OCI-LY3 (cell line): ENCODE results near the gene ARHGAP29.
A peak's percentile ranks its signal among the peaks of the same experiment; 100 is the strongest.

Experiments used
- H2AFZ ChIP-seq: fragments of 200-600, 300-600 bp; shearing (Covaris generic); 2 replicates; pipeline ENCODE4 v1.6.0; 2014; ENCODE audit warnings: antibody characterized with exemption, low read depth, low read length
- H3K27ac ChIP-seq: fragments of 200-600, 300-600 bp; sonication (generic); 2 replicates; pipeline ENCODE4 v1.5.1; 2014; ENCODE audit warnings: mild to moderate bottlenecking, low read length, moderate library complexity, mixed read lengths
- H3K27me3 ChIP-seq: fragments of 200-600, 300-600 bp; sonication (generic); 2 replicates; pipeline ENCODE4 v1.6.1; 2014; ENCODE audit warnings: low read depth, low read length, mixed read lengths
- H3K36me3 ChIP-seq: fragments of 200-600, 300-600 bp; sonication (generic); replicated peaks from 2 replicates; pipeline ENCODE3; 2014; ENCODE audit warnings: low read depth, low read length, mixed read lengths
- H3K4me1 ChIP-seq: fragments of 300-600, 200-600 bp; sonication (generic); 2 replicates; pipeline ENCODE4 v1.6.1; 2014; ENCODE audit warnings: low read length, mixed read lengths
- H3K4me2 ChIP-seq: fragments of 200-600, 300-600 bp; sonication (generic); 2 replicates; pipeline ENCODE4 v1.6.1; 2014; ENCODE audit warnings: low read length, mixed read lengths
- H3K4me3 ChIP-seq: fragments of 300-600, 200-600 bp; sonication (generic); 2 replicates; pipeline ENCODE4 v1.5.1; 2014; ENCODE audit warnings: antibody characterized with exemption, mild to moderate bottlenecking, low read length, moderate library complexity
- H3K79me2 ChIP-seq: fragments of 300-600, 200-600 bp; shearing (Covaris generic); 2 replicates; pipeline ENCODE4 v1.6.1; 2014; ENCODE audit warnings: mild to moderate bottlenecking, low read length, mixed read lengths
- H3K9ac ChIP-seq: fragments of 300-600, 200-600 bp; shearing (Covaris generic); 2 replicates; pipeline ENCODE4 v1.6.0; 2014; ENCODE audit warnings: mild to moderate bottlenecking, low read length, moderate library complexity
- H3K9me3 ChIP-seq: fragments of 200-600, 300-600 bp; shearing (Covaris generic); 2 replicates; pipeline ENCODE4 v1.6.1; 2014; ENCODE audit warnings: low read length, mixed read lengths; ENCODE audit not compliant: insufficient read depth
- H4K20me1 ChIP-seq: fragments of 200-600, 300-600 bp; sonication (generic); 2 replicates; pipeline ENCODE4 v1.6.1; 2016; ENCODE audit warnings: low read length, mixed read lengths; ENCODE audit not compliant: insufficient read depth
- CTCF ChIP-seq: fragments of 200-600, 300-600 bp; sonication (generic); IDR thresholded peaks from 2 replicates; pipeline ENCODE4 v1.5.1; 2014; ENCODE audit warnings: antibody characterized with exemption, low read length, low read depth
- EZH2phosphoT487 ChIP-seq: fragments of 200-600 bp; shearing (Covaris generic); IDR thresholded peaks from 2 replicates; pipeline ENCODE4 v1.6.1; 2018; ENCODE audit warnings: antibody characterized with exemption, mixed run types, low read depth

Gene ARHGAP29

GRCh38 chr1:94244816-94245215 is 7.4 kb upstream of the ARHGAP29 start:
- Histone ChIP-seq H3K4me2 (no peak overlapping the region), H3K9ac (no peak overlapping the region), H3K27me3 (no peaks in the 10 kb centered on the region), H3K27ac (no peak overlapping the region), H3K4me3 (no peak overlapping the region), H3K9me3 (no peaks in the 10 kb centered on the region), H3K4me1 (no peaks in the 10 kb centered on the region), H3K36me3 (no peaks in the 10 kb centered on the region), H2AFZ (no peak overlapping the region), H3K79me2 (no peaks in the 10 kb centered on the region), H4K20me1 (no peaks in the 10 kb centered on the region)
- TF ChIP-seq CTCF (no peak), EZH2phosphoT487 (no peak)

- Histone ChIP-seq H3K9me3 (no peaks in the 10 kb centered on the region), H3K79me2 (no peaks in the 10 kb centered on the region), H3K27me3 (no peaks in the 10 kb centered on the region), H2AFZ (no peak overlapping the region), H3K9ac (no peak overlapping the region), H3K27ac (no peak overlapping the region), H4K20me1 (no peaks in the 10 kb centered on the region), H3K4me3 (no peak overlapping the region), H3K4me1 (no peaks in the 10 kb centered on the region), H3K4me2 (no peak overlapping the region), H3K36me3 (no peaks in the 10 kb centered on the region)
- no peak for TF ChIP-seq EZH2phosphoT487
- no peak for TF ChIP-seq CTCF
These were observed 6.3 kb upstream of the ARHGAP29 start for GRCh38 chr1:94243665-94244064.

- Histone ChIP-seq H3K27me3 (no peaks in the 10 kb centered on the region), H3K4me2 (no peak overlapping the region), H3K4me3 (no peak overlapping the region), H2AFZ (no peak overlapping the region), H3K36me3 (no peaks in the 10 kb centered on the region), H3K9me3 (no peaks in the 10 kb centered on the region), H4K20me1 (no peaks in the 10 kb centered on the region), H3K27ac (no peak overlapping the region), H3K4me1 (no peaks in the 10 kb centered on the region), H3K79me2 (no peaks in the 10 kb centered on the region), H3K9ac (no peak overlapping the region)
- TF ChIP-seq EZH2phosphoT487 (no peak), CTCF (peak; percentile 31)
These were observed 3.4 kb upstream of the ARHGAP29 start for GRCh38 chr1:94240822-94241221.

GRCh38 chr1:94239796-94240195 is 2.4 kb upstream of the ARHGAP29 start:
- Histone ChIP-seq H3K27me3 (no peaks in the 10 kb centered on the region), H3K9ac (no peak overlapping the region), H3K9me3 (no peaks in the 10 kb centered on the region), H2AFZ (no peak overlapping the region), H3K4me3 (no peak overlapping the region), H3K27ac (no peak overlapping the region), H3K4me1 (no peaks in the 10 kb centered on the region), H3K4me2 (no peak overlapping the region), H4K20me1 (no peaks in the 10 kb centered on the region), H3K36me3 (no peaks in the 10 kb centered on the region), H3K79me2 (no peaks in the 10 kb centered on the region)
- TF ChIP-seq CTCF (no peak), EZH2phosphoT487 (no peak)
